Left lung (tissue), 10 donors: ENCODE data around the gene NUMBL. TPM values are rescaled to one million over a fixed set of nuclear protein-coding genes. Genes with fewer than 3 reads are reported as not detected.

Experiments used
- ATAC-seq: fragments of 200-7000 bp; cut with Tn5 transposase; one replicate; pipeline ENCODE4 v1.9.1; 2020; ENCODE audit warnings: moderate library complexity
- DNase-seq, 4 donors: peaks; one replicate each; pipeline ENCODE4 v3.0.0-alpha.2; 2013 to 2020
- H3K27ac ChIP-seq, 2 donors: fragments of 200-600 bp; sonication (generic) in 1 of 2; one replicate each; pipeline versions ENCODE4 v1.5.0 to v1.8.0; 2020 to 2021
- H3K27me3 ChIP-seq, 2 donors: fragments of 200-600 bp; sonication (generic) in 1 of 2; one replicate each; pipeline versions ENCODE4 v1.5.0 to v1.8.0; 2020 to 2021
- H3K36me3 ChIP-seq, 2 donors: fragments of 200-600 bp; sonication (generic) in 1 of 2; one replicate each; pipeline versions ENCODE4 v1.5.0 to v1.8.0; 2020 to 2021
- H3K4me1 ChIP-seq, 2 donors: fragments of 200-600 bp; one replicate each; pipeline ENCODE4 v1.8.0; 2021
- H3K4me3 ChIP-seq, 2 donors: fragments of 200-600 bp; sonication (generic) in 1 of 2; one replicate each; pipeline versions ENCODE4 v1.5.0 to v1.8.0; 2020 to 2021; ENCODE audit warnings: mild to moderate bottlenecking in 1 of 2
- H3K9me3 ChIP-seq, 2 donors: fragments of 200-600 bp; sonication (generic) in 1 of 2; one replicate each; pipeline versions ENCODE4 v1.5.0 to v1.8.0; 2020 to 2021
- CTCF ChIP-seq, 2 donors: fragments of 200-600 bp; sonication (generic) in 1 of 2; IDR thresholded peaks; one replicate each; pipeline versions ENCODE4 v1.5.0 to v1.8.0; 2021; ENCODE audit warnings: antibody characterized with exemption in 2 of 2
- intact Hi-C, 2 donors: fragments of 100-400 bp; cut with DNase I; formaldehyde crosslinking; loops; one replicate each; pipeline versions ENCODE4 v1.11.2 to v1.14.2; 2022
- polyA plus RNA-seq, 6 donors: library from polyadenylated mRNA; unstranded; fragments of 120-200 nt; gene quantifications; one replicate each; pipeline ENCODE4 v1.2.1, GENCODE V29; 2013; ENCODE audit not compliant: insufficient read length in 6 of 6
- total RNA-seq, 2 donors: library from RNA; stranded (reverse); fragmentation: NEBNext Ultra II Directional; extraction: Animal tissue kit (Norgen Biotek cat#: 25700); gene quantifications; one replicate each; pipeline ENCODE4 v1.2.1, GENCODE V29; 2021
- donor health status: DM: no; HTN: yes; CAD: no.
- donor health status: DM: no; HTN: no; CAD: no.

NUMBL gene
- total and polyA plus RNA-seq, 8 donors = 12.8 to 30.2 (median 16.3) TPM

GRCh38 chr19:40724315-40724714, 33.9 kb upstream of the NUMBL start:
- no peak for TF ChIP-seq CTCF (IDR thresholded peaks at IDR 0.05)
- Histone ChIP-seq H3K4me3 (no peak overlapping the region), H3K36me3 (peaks cover 0 to 75% of the 10 kb centered on the region in 2 donors), H3K9me3 (no peaks in the 10 kb centered on the region), H3K27ac (no peak overlapping the region), H3K27me3 (no peaks in the 10 kb centered on the region), H3K4me1 (peaks cover 26 to 59% of the 10 kb centered on the region in 2 donors)
- DNase-seq (no peak), ATAC-seq (no peak)
- intact Hi-C loops = no loop called here

GRCh38 chr19:40723661-40724254, 33.3 kb upstream of the NUMBL start:
- Histone ChIP-seq H3K4me3 (no peak overlapping the region), H3K27ac (no peak overlapping the region)
- ATAC-seq = no peak

GRCh38 chr19:40721936-40722661, 31.6 kb upstream of the NUMBL start:
- ATAC-seq (no peak), DNase-seq (no peak)
- peak overlapping the region; percentile 92 to 94 for H3K27ac ChIP-seq
- intact Hi-C loops = no loop called here
- TF ChIP-seq CTCF (IDR thresholded peaks at IDR 0.05) = no peak
- peaks cover 27 to 78% of the 10 kb centered on the region in 2 donors for H3K4me1 ChIP-seq
- H3K27me3 ChIP-seq = no peaks in the 10 kb centered on the region
- peaks cover 0 to 53% of the 10 kb centered on the region in 2 donors for H3K36me3 ChIP-seq
- peak overlapping the region in 1 of 2 donors; percentile 91 for H3K4me3 ChIP-seq
- H3K9me3 ChIP-seq = no peaks in the 10 kb centered on the region

More at GRCh38 chr19:40723661-40724254, 33.3 kb upstream of the NUMBL start:
- TF ChIP-seq CTCF (IDR thresholded peaks at IDR 0.05) = no peak
- DNase-seq = no peak
- Histone ChIP-seq H3K9me3 (no peaks in the 10 kb centered on the region), H3K36me3 (peaks cover 0 to 69% of the 10 kb centered on the region in 2 donors), H3K4me1 (peaks cover 27 to 65% of the 10 kb centered on the region in 2 donors), H3K27me3 (no peaks in the 10 kb centered on the region)
- intact Hi-C loops = no loop called here

- no peak for TF ChIP-seq CTCF (IDR thresholded peaks at IDR 0.05)
- ATAC-seq = no peak
- peaks cover 0 to 43% of the 10 kb centered on the region in 2 donors for H3K36me3 ChIP-seq
- DNase-seq = no peak
- no peaks in the 10 kb centered on the region for H3K9me3 ChIP-seq
- H3K27ac ChIP-seq = peak overlapping the region; percentile 92 to 94
- intact Hi-C loops = no loop called here
- no peaks in the 10 kb centered on the region for H3K27me3 ChIP-seq
- H3K4me3 ChIP-seq = peak overlapping the region in 1 of 2 donors; percentile 91
- peaks cover 30 to 83% of the 10 kb centered on the region in 2 donors for H3K4me1 ChIP-seq
Observed at GRCh38 chr19:40721140-40721486, 30.7 kb upstream of the NUMBL start.

GRCh38 chr19:40719414-40719894, 29.0 kb upstream of the NUMBL start:
- H3K4me3 ChIP-seq = peak overlapping the region; percentile 61 to 91
- H3K27me3 ChIP-seq = no peaks in the 10 kb centered on the region
- ATAC-seq (no peak), DNase-seq (no peak)
- H3K9me3 ChIP-seq = no peaks in the 10 kb centered on the region
- intact Hi-C loops = no loop called here
- no peak for TF ChIP-seq CTCF (IDR thresholded peaks at IDR 0.05)
- peaks cover 0 to 26% of the 10 kb centered on the region in 2 donors for H3K36me3 ChIP-seq
- peak overlapping the region; percentile 92 to 94 for H3K27ac ChIP-seq
- peaks cover 36 to 89% of the 10 kb centered on the region in 2 donors for H3K4me1 ChIP-seq
